DND-41 (cell line): ENCODE measurements around the gene IVNS1ABP.
"Not testable (repeated sequence)": the region's sequence is repeated elsewhere in the genome, so short reads cannot be mapped to it uniquely, and the experiment has no call there.

ENCODE experiments used
- CTCF ChIP-seq: IDR thresholded peaks from 2 replicates; pipeline ENCODE4 v1.5.1; 2012; ENCODE audit warnings: borderline replicate concordance, low read length, moderate library complexity, mild to moderate bottlenecking; ENCODE audit not compliant: poor library complexity, severe bottlenecking; ENCODE audit errors: extremely low read depth
- EZH2 ChIP-seq: IDR thresholded peaks from 3 replicates; pipeline ENCODE4 v1.6.1; 2012; ENCODE audit warnings: borderline replicate concordance, low read depth, mild to moderate bottlenecking, moderate library complexity, low read length, inconsistent platforms; ENCODE audit not compliant: severe bottlenecking

GRCh38 chr1:185252404-185252803, 64.6 kb downstream of the IVNS1ABP start:
- TF ChIP-seq EZH2, CTCF: not testable (repeated sequence)
